ENCODE data around the gene CASZ1. TPM values are rescaled to one million over a fixed set of nuclear protein-coding genes. Genes with fewer than 3 reads are reported as not detected.

Gene CASZ1
- total RNA-seq, 2 experiments from 2014 or later: 2.9 to 4.1 TPM

GRCh38 chr1:10648689-10649516 lies 147.5 kb downstream of the CASZ1 start:
- H3K9me3 Mint-ChIP-seq: no peaks in the 10 kb centered on the region
- POLR2A ChIA-PET: interaction anchor here (0.5 kb wide), 1 partner anchor 100 kb away, joined by 4 read pairs; no protein-coding TSS in a partner anchor
- no peak overlapping the region for H3K27ac Mint-ChIP-seq
- CTCF ChIA-PET: no interaction called here
- no peak overlapping the region for H3K4me3 Mint-ChIP-seq
- H3K27me3 Mint-ChIP-seq: no peaks in the 10 kb centered on the region
- DNase-seq (no peak), ATAC-seq (no peak)
- H3K4me1 Mint-ChIP-seq (ENCODE audit: low read depth): no peaks in the 10 kb centered on the region
- H3K36me3 Mint-ChIP-seq (ENCODE audit: low read depth): no peaks in the 10 kb centered on the region
- intact Hi-C loops (cut with micrococcal nuclease): no loop called here
- TF ChIP-seq CTCF (IDR thresholded peaks at IDR 0.05): no peak

- no peak for DNase-seq
- ChIA-PET POLR2A (no interaction called here), CTCF (no interaction called here)
- TF ChIP-seq CTCF (IDR thresholded peaks at IDR 0.05): no peak
- intact Hi-C loops (cut with micrococcal nuclease): no loop called here
- no peak overlapping the region for H3K27ac Mint-ChIP-seq
- no peaks in the 10 kb centered on the region for H3K36me3 Mint-ChIP-seq (ENCODE audit: low read depth)
- no peaks in the 10 kb centered on the region for H3K4me1 Mint-ChIP-seq (ENCODE audit: low read depth)
- no peak for ATAC-seq
- H3K27me3 Mint-ChIP-seq: no peaks in the 10 kb centered on the region
- no peaks in the 10 kb centered on the region for H3K9me3 Mint-ChIP-seq
- H3K4me3 Mint-ChIP-seq: no peak overlapping the region
These were observed 148.9 kb downstream of the CASZ1 start for GRCh38 chr1:10647414-10648170.

- no peaks in the 10 kb centered on the region for H3K4me1 Mint-ChIP-seq (ENCODE audit: low read depth)
- TF ChIP-seq CTCF (IDR thresholded peaks at IDR 0.05): no peak
- no peaks in the 10 kb centered on the region for H3K36me3 Mint-ChIP-seq (ENCODE audit: low read depth)
- DNase-seq: no peak
- H3K27me3 Mint-ChIP-seq: no peaks in the 10 kb centered on the region
- H3K27ac Mint-ChIP-seq: no peak overlapping the region
- no peak for ATAC-seq
- ChIA-PET CTCF (no interaction called here), POLR2A (interaction anchor here (0.6 kb wide), 1 partner anchor 1926 kb away, joined by 4 read pairs; no protein-coding TSS in a partner anchor)
- H3K4me3 Mint-ChIP-seq: no peak overlapping the region
- no peaks in the 10 kb centered on the region for H3K9me3 Mint-ChIP-seq
- intact Hi-C loops (cut with micrococcal nuclease): no loop called here
These were observed 150.0 kb downstream of the CASZ1 start for GRCh38 chr1:10646347-10646861.

GRCh38 chr1:10644307-10645128 lies 151.9 kb downstream of the CASZ1 start:
- Mint-ChIP-seq H3K9me3 (no peaks in the 10 kb centered on the region), H3K4me3 (no peak overlapping the region), H3K27ac (no peak overlapping the region), H3K4me1 (ENCODE audit: low read depth) (no peaks in the 10 kb centered on the region), H3K36me3 (ENCODE audit: low read depth) (no peaks in the 10 kb centered on the region), H3K27me3 (no peaks in the 10 kb centered on the region)
- POLR2A ChIA-PET: interaction anchor here (0.6 kb wide), 1 partner anchor 14 kb away, joined by 3 read pairs; no protein-coding TSS in a partner anchor
- intact Hi-C loops (cut with micrococcal nuclease): no loop called here
- DNase-seq (peak; percentile 21), ATAC-seq (no peak)
- TF ChIP-seq CTCF (IDR thresholded peaks at IDR 0.05): no peak
- CTCF ChIA-PET: no interaction called here
